A673 (cell line): ENCODE results near the gene CCL5. TPM values are rescaled to one million over a fixed set of nuclear protein-coding genes. Genes with fewer than 3 reads are reported as not detected.

Experiments
- BruUV-seq: library from RNA; stranded (reverse); fragments of 400-500 nt; replicated peaks from 2 replicates; lab custom pipeline; 2021; lab: Mats Ljungman, UMichigan
- CTCF ChIA-PET: fragments of 300-600 bp; sonication (Branson Sonifier 250); formaldehyde crosslinking; loops from one replicate; lab custom pipeline; 2022; ENCODE audit warnings: antibody characterized with exemption; lab: Charles Lee
- POLR2A ChIA-PET: fragments of 300-600 bp; sonication (Branson Sonifier 250); formaldehyde crosslinking; loops from one replicate; lab custom pipeline; 2022; ENCODE audit warnings: antibody characterized with exemption; ENCODE audit not compliant: low non-redundant PET; lab: Charles Lee
- DNase-seq: peaks from one replicate; pipeline ENCODE4 v3.0.0-alpha.2; 2015; ENCODE audit warnings: low spot score
- H3K27ac ChIP-seq: fragments of 200-600 bp; sonication (generic); 2 replicates; pipeline ENCODE4 v1.5.1; 2016; ENCODE audit warnings: mixed run types, low read depth, mild to moderate bottlenecking, mixed read lengths, antibody characterized with exemption, low read length; ENCODE audit not compliant: poor library complexity, severe bottlenecking
- H3K27me3 ChIP-seq: fragments of 200-600 bp; sonication (generic); replicated peaks from 2 replicates; pipeline ENCODE4 v1.6.1; 2017; ENCODE audit warnings: mixed run types, low read depth, mild to moderate bottlenecking, mixed read lengths, antibody characterized with exemption, low read length; ENCODE audit not compliant: insufficient read depth, poor library complexity
- H3K36me3 ChIP-seq: fragments of 200-600 bp; sonication (generic); 2 replicates; pipeline ENCODE4 v1.6.1; 2016; ENCODE audit warnings: mixed run types, mild to moderate bottlenecking, mixed read lengths, antibody characterized with exemption, low read length; ENCODE audit not compliant: insufficient read depth, poor library complexity, severe bottlenecking
- H3K4me1 ChIP-seq: fragments of 200-600 bp; sonication (generic); 2 replicates; pipeline ENCODE4 v1.6.1; 2017; ENCODE audit warnings: mixed run types, mild to moderate bottlenecking, mixed read lengths, antibody characterized with exemption, low read length; ENCODE audit not compliant: insufficient read depth, poor library complexity, severe bottlenecking
- H3K4me3 ChIP-seq: fragments of 200-600 bp; sonication (generic); 2 replicates; pipeline ENCODE4 v1.5.1; 2016; ENCODE audit warnings: low read depth, mixed run types, mild to moderate bottlenecking, mixed read lengths, low read length; ENCODE audit not compliant: poor library complexity, severe bottlenecking
- H3K9me3 ChIP-seq: fragments of 200-600 bp; sonication (generic); 2 replicates; pipeline ENCODE4 v1.6.1; 2016; ENCODE audit warnings: mixed run types, low read depth, mild to moderate bottlenecking, mixed read lengths, antibody characterized with exemption, low read length; ENCODE audit not compliant: poor library complexity, severe bottlenecking
- CTCF ChIP-seq: fragments of 300-800, 200-600 bp; sonication (generic); conservative IDR thresholded peaks from 2 replicates; pipeline ENCODE4 v1.5.1; 2017; ENCODE audit warnings: low read depth, mild to moderate bottlenecking, antibody characterized with exemption, low read length, moderate library complexity, mixed read lengths
- EZH2 ChIP-seq: fragments of 200-600 bp; sonication (generic); IDR thresholded peaks from 2 replicates; pipeline ENCODE4 v1.6.1; 2017; ENCODE audit warnings: borderline replicate concordance, low read depth, mild to moderate bottlenecking, mixed read lengths, antibody characterized with exemption, low read length; ENCODE audit not compliant: poor library complexity, severe bottlenecking
- intact Hi-C: fragments of 100-400 bp; cut with micrococcal nuclease; formaldehyde crosslinking; loops from one replicate; pipeline ENCODE4 v1.10.0; 2022; ENCODE audit not compliant: unreplicated experiment
- total RNA-seq: library from RNA; stranded (reverse); gene quantifications from 2 replicates; pipeline ENCODE4 v1.2.3, GENCODE V29; 2021

The CCL5 gene
- total RNA-seq, 1 experiment from 2014 or later, result not detected

- TF ChIP-seq EZH2, result no peak
- no peak for TF ChIP-seq CTCF
- no peak for DNase-seq
These were observed 15.8 kb upstream of the CCL5 start for GRCh38 chr17:35895636-35896587.

GRCh38 chr17:35894206-35894605, 14.0 kb upstream of the CCL5 start:
- no peak for TF ChIP-seq EZH2
- no peak for TF ChIP-seq CTCF
- no peaks in the 10 kb centered on the region for H3K27me3 ChIP-seq
- ChIA-PET POLR2A (no interaction called here), CTCF (no interaction called here)
- H3K27ac ChIP-seq, result no peak overlapping the region
- DNase-seq, result no peak
- intact Hi-C loops, result no loop called here
- H3K36me3 ChIP-seq, result no peaks in the 10 kb centered on the region
- H3K4me1 ChIP-seq, result no peaks in the 10 kb centered on the region
- H3K4me3 ChIP-seq, result no peak overlapping the region
- no TSS peak for BruUV-seq
- H3K9me3 ChIP-seq, result no peaks in the 10 kb centered on the region

More at GRCh38 chr17:35895636-35896587, 15.8 kb upstream of the CCL5 start:
- Histone ChIP-seq H3K27ac (no peak overlapping the region), H3K27me3 (no peaks in the 10 kb centered on the region), H3K36me3 (no peaks in the 10 kb centered on the region), H3K9me3 (no peaks in the 10 kb centered on the region), H3K4me1 (no peaks in the 10 kb centered on the region), H3K4me3 (no peak overlapping the region)
- CTCF ChIA-PET, result no interaction called here
- no TSS peak for BruUV-seq
- POLR2A ChIA-PET, result no interaction called here
- intact Hi-C loops, result no loop called here

- BruUV-seq, result no TSS peak
- no peaks in the 10 kb centered on the region for H3K27me3 ChIP-seq
- H3K27ac ChIP-seq, result no peak overlapping the region
- no peaks in the 10 kb centered on the region for H3K9me3 ChIP-seq
- ChIA-PET POLR2A (no interaction called here), CTCF (no interaction called here)
- TF ChIP-seq EZH2 (no peak), CTCF (no peak)
- H3K4me3 ChIP-seq, result no peak overlapping the region
- no peaks in the 10 kb centered on the region for H3K4me1 ChIP-seq
- intact Hi-C loops, result no loop called here
- DNase-seq, result no peak
- no peaks in the 10 kb centered on the region for H3K36me3 ChIP-seq
These were observed 13.6 kb upstream of the CCL5 start for GRCh38 chr17:35893751-35894150.
